Measurements from ENCODE around the gene ACACB.

Gene ACACB

DNA sequence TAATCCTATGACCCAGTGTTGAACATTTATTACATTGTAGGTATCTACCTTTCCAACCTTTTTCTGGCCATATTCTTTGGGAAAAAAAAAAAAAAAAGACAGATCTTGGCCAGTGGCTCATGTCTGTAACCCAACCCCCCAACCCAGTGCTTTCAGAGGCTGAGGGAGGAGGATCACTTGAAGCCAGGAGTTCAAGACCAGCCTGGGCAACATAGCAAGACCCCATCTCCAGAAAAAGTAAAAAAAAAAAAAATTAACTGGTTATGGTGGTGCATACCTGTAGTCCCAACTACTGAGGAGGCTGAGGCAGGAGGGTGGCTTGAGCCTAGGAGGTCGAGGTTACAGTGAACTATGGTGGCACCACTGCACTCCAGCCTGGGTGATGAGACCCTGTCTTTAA lies 58.1 kb downstream of the ACACB start:
- Histone ChIP-seq H3K36me3 (ENCODE audit: insufficient read depth) (no peaks in the 10 kb centered on the region), H3K4me3 (IDR thresholded peaks at IDR 0.05; ENCODE audit: insufficient read depth, low read depth, low read length) (no peak overlapping the region), H3K79me2 (ENCODE audit: insufficient read depth, low read depth) (no peaks in the 10 kb centered on the region), H3K27me3 (ENCODE audit: insufficient read depth, low read depth) (no peaks in the 10 kb centered on the region), H3K4me1 (ENCODE audit: low read depth, poor library complexity, severe bottlenecking) (no peaks in the 10 kb centered on the region), H2AFZ (ENCODE audit: low read depth) (no peak overlapping the region), H3K27ac (no peak overlapping the region), H3K4me2 (no peak overlapping the region), H4K20me1 (ENCODE audit: insufficient read depth) (no peaks in the 10 kb centered on the region), H3K9ac (no peak overlapping the region)
- TF ChIP-seq, protein P1, sequence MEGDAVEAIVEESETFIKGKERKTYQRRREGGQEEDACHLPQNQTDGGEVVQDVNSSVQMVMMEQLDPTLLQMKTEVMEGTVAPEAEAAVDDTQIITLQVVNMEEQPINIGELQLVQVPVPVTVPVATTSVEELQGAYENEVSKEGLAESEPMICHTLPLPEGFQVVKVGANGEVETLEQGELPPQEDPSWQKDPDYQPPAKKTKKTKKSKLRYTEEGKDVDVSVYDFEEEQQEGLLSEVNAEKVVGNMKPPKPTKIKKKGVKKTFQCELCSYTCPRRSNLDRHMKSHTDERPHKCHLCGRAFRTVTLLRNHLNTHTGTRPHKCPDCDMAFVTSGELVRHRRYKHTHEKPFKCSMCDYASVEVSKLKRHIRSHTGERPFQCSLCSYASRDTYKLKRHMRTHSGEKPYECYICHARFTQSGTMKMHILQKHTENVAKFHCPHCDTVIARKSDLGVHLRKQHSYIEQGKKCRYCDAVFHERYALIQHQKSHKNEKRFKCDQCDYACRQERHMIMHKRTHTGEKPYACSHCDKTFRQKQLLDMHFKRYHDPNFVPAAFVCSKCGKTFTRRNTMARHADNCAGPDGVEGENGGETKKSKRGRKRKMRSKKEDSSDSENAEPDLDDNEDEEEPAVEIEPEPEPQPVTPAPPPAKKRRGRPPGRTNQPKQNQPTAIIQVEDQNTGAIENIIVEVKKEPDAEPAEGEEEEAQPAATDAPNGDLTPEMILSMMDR (conservative IDR thresholded peaks at IDR 0.05; ENCODE audit: low read depth, low read length), result no peak

DNA sequence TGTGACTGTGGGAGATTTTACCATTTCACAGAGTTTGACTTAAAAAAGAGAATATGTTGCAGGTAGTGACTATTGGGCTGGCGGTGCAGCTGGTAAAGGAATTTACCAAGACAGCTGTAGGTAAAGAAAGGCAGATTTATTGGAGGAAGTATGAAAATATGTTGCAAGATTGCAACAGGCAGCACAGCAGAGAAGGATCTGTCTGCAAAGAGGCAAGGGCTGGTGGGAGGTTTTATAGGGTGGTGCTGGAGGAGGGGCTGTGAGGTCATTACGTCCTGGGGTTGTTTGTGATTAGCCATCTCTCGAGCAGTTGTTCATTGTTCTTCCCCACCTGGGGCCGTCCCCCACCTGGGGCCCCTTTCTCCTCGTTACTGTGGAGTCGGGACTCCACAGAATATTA lies 62.1 kb downstream of the ACACB start:
- Histone ChIP-seq H3K4me1 (ENCODE audit: low read depth, poor library complexity, severe bottlenecking) (no peaks in the 10 kb centered on the region), H3K4me2 (no peak overlapping the region), H3K79me2 (ENCODE audit: insufficient read depth, low read depth) (no peaks in the 10 kb centered on the region), H3K36me3 (ENCODE audit: insufficient read depth) (no peaks in the 10 kb centered on the region), H4K20me1 (ENCODE audit: insufficient read depth) (no peaks in the 10 kb centered on the region), H3K4me3 (IDR thresholded peaks at IDR 0.05; ENCODE audit: insufficient read depth, low read depth, low read length) (no peak overlapping the region), H3K27ac (no peak overlapping the region), H2AFZ (ENCODE audit: low read depth) (no peak overlapping the region), H3K27me3 (ENCODE audit: insufficient read depth, low read depth) (no peaks in the 10 kb centered on the region), H3K9ac (no peak overlapping the region)
- TF ChIP-seq, protein P1 (conservative IDR thresholded peaks at IDR 0.05; ENCODE audit: low read depth, low read length), result no peak

DNA sequence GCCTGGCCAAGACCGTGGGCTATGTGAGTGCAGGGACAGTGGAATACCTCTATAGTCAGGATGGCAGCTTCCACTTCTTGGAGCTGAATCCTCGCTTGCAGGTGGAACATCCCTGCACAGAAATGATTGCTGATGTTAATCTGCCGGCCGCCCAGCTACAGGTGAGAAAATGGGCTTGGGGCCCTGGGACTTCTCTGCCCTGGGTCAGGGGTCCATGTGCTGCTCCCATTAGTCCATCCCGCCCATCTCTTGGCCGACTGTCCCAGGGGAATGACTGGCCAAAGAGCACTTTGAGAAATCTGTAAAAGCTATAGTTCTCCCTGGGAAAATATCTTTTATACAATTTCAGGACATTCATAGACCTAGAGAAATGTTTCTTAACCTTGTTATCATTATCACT lies 63.5 kb downstream of the ACACB start:
- Histone ChIP-seq H3K27ac (no peak overlapping the region), H4K20me1 (ENCODE audit: insufficient read depth) (no peaks in the 10 kb centered on the region), H3K4me1 (ENCODE audit: low read depth, poor library complexity, severe bottlenecking) (no peaks in the 10 kb centered on the region), H3K4me3 (IDR thresholded peaks at IDR 0.05; ENCODE audit: insufficient read depth, low read depth, low read length) (no peak overlapping the region), H3K4me2 (no peak overlapping the region), H2AFZ (ENCODE audit: low read depth) (no peak overlapping the region), H3K27me3 (ENCODE audit: insufficient read depth, low read depth) (no peaks in the 10 kb centered on the region), H3K36me3 (ENCODE audit: insufficient read depth) (no peaks in the 10 kb centered on the region), H3K79me2 (ENCODE audit: insufficient read depth, low read depth) (no peaks in the 10 kb centered on the region), H3K9ac (no peak overlapping the region)
- TF ChIP-seq, protein P1 (conservative IDR thresholded peaks at IDR 0.05; ENCODE audit: low read depth, low read length), result no peak

DNA sequence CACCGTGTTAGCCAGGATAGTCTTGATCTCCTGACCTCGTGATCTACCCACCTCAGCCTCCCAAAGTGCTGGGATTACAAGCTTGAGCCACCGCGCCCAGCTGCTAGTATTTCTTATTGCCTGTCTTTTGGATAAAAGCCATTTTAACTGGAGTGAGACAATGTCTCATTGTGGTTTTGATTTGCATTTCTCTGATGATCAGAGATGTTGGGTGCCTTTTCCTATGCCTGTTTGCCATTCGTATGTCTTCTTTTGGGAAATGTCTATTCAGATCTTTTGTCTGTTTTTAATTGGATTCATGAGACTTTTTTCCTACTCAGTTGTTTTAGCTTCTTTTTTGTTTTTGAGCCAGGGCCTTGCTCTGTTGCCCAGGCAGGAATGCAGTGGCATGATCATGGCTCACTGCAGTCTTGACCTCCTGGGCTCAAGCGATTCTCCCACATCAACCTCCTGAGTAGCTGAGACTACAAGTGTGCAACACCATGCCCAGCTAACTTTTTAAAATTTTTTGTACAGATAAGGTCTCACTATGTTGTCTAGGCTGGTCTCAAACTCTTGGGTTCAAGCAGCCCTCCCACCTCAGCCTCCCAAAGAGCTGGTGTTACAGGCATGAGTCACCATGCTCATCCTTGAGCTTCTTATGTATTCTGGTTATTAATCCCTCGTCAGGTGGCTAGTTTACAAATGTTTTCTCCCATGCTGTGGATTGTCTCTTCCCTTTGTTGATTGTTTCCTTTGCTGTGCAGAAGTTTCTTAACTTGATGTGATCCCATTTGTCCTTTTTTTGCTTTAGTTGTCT lies 65.9 kb downstream of the ACACB start:
- Histone ChIP-seq H3K4me1 (ENCODE audit: low read depth, poor library complexity, severe bottlenecking) (no peaks in the 10 kb centered on the region), H3K79me2 (ENCODE audit: insufficient read depth, low read depth) (no peaks in the 10 kb centered on the region), H3K36me3 (ENCODE audit: insufficient read depth) (no peaks in the 10 kb centered on the region), H3K4me3 (IDR thresholded peaks at IDR 0.05; ENCODE audit: insufficient read depth, low read depth, low read length) (no peak overlapping the region), H3K27ac (no peak overlapping the region), H3K9ac (no peak overlapping the region), H4K20me1 (ENCODE audit: insufficient read depth) (no peaks in the 10 kb centered on the region), H3K27me3 (ENCODE audit: insufficient read depth, low read depth) (no peaks in the 10 kb centered on the region), H2AFZ (ENCODE audit: low read depth) (no peak overlapping the region), H3K4me2 (no peak overlapping the region)
- TF ChIP-seq, protein P1 (conservative IDR thresholded peaks at IDR 0.05; ENCODE audit: low read depth, low read length), result no peak

Data from KMS-11 (cell line).